WTC11 (cell line): ENCODE measurements around the gene KCNC4. TPM values are rescaled to one million over a fixed set of nuclear protein-coding genes. Genes with fewer than 3 reads are reported as not detected.

Experiments used
- ATAC-seq: fragments of 200-7000 bp; cut with Tn5 transposase; 2 replicates; pipeline ENCODE4 v1.10.0; 2021; ENCODE audit warnings: mild to moderate bottlenecking, moderate library complexity
- CTCF ChIA-PET: fragments of 300-600 bp; sonication (Branson Sonifier 250); formaldehyde crosslinking; loops from one replicate; lab custom pipeline; 2021; ENCODE audit warnings: antibody characterized with exemption; lab: Charles Lee
- POLR2A ChIA-PET: fragments of 350-600 bp; sonication (Branson Sonifier 250); formaldehyde crosslinking; loops from one replicate; lab custom pipeline; 2021; ENCODE audit warnings: antibody characterized with exemption; lab: Charles Lee
- DNase-seq: peaks from one replicate; pipeline ENCODE4 v3.0.0; 2021; ENCODE audit warnings: low spot score
- H3K27ac Mint-ChIP-seq: 2 replicates; pipeline ENCODE4 v1.8.0; 2021; ENCODE audit warnings: mixed read lengths
- H3K27me3 Mint-ChIP-seq: 2 replicates; pipeline ENCODE4 v1.8.0; 2021; ENCODE audit warnings: low read depth, mild to moderate bottlenecking, moderate library complexity, mixed read lengths
- H3K36me3 Mint-ChIP-seq: 2 replicates; pipeline ENCODE4 v1.8.0; 2021; ENCODE audit warnings: mixed read lengths
- H3K4me1 Mint-ChIP-seq: 2 replicates; pipeline ENCODE4 v1.8.0; 2022; ENCODE audit warnings: mixed read lengths
- H3K4me3 Mint-ChIP-seq: 2 replicates; pipeline ENCODE4 v1.8.0; 2021; ENCODE audit warnings: mild to moderate bottlenecking, moderate library complexity, mixed read lengths
- H3K9me3 Mint-ChIP-seq: 2 replicates; pipeline ENCODE4 v1.8.0; 2021; ENCODE audit warnings: mixed read lengths
- ARID4B ChIP-seq: sonication (generic); formaldehyde crosslinking; IDR thresholded peaks from 2 replicates; pipeline ENCODE4 v1.8.0; 2023; ENCODE audit warnings: missing genetic modification reagents, mild to moderate bottlenecking, borderline replicate concordance
- CDX4 ChIP-seq: fragments of 250-450 bp; sonication (Bioruptor Pico); IDR thresholded peaks from 2 replicates; pipeline ENCODE4 v1.9.0; 2021; ENCODE audit warnings: moderate library complexity, mild to moderate bottlenecking, inconsistent platforms, borderline replicate concordance
- E2F4 ChIP-seq: sonication (generic); formaldehyde crosslinking; IDR thresholded peaks from 2 replicates; pipeline ENCODE4 v1.8.1; 2022; ENCODE audit warnings: low read depth, mild to moderate bottlenecking, moderate library complexity, missing genetic modification reagents, borderline replicate concordance
- E2F5 ChIP-seq: sonication (generic); formaldehyde crosslinking; IDR thresholded peaks from 2 replicates; pipeline ENCODE4 v1.8.1; 2022; ENCODE audit warnings: mild to moderate bottlenecking, moderate library complexity, missing genetic modification reagents
- ETV6 ChIP-seq: sonication (generic); formaldehyde crosslinking; IDR thresholded peaks from 2 replicates; pipeline ENCODE4 v1.8.1; 2022; ENCODE audit warnings: mild to moderate bottlenecking, missing genetic modification reagents
- FOXJ3 ChIP-seq: sonication (generic); formaldehyde crosslinking; IDR thresholded peaks from 2 replicates; pipeline ENCODE4 v1.9.0; 2021; ENCODE audit warnings: missing genetic modification reagents, mild to moderate bottlenecking, borderline replicate concordance
- GRHL2 ChIP-seq: fragments of 250-450 bp; sonication (Bioruptor Pico); IDR thresholded peaks from 2 replicates; pipeline ENCODE4 v1.8.0; 2022; ENCODE audit warnings: mild to moderate bottlenecking, moderate library complexity; ENCODE audit not compliant: insufficient replicate concordance, severe bottlenecking
- GTF2I ChIP-seq: fragments of 250-450 bp; sonication (Bioruptor Pico); conservative IDR thresholded peaks from 2 replicates; pipeline ENCODE4 v1.4.0; 2021; ENCODE audit warnings: mild to moderate bottlenecking
- KAT7 ChIP-seq: sonication (generic); formaldehyde crosslinking; IDR thresholded peaks from 2 replicates; pipeline ENCODE4 v1.8.1; 2023; ENCODE audit warnings: missing genetic modification reagents, mild to moderate bottlenecking, borderline replicate concordance
- MLX ChIP-seq: sonication (generic); formaldehyde crosslinking; IDR thresholded peaks from 2 replicates; pipeline ENCODE4 v1.8.1; 2023; ENCODE audit warnings: mild to moderate bottlenecking, missing genetic modification reagents, moderate library complexity
- NFE2L1 ChIP-seq: sonication (generic); formaldehyde crosslinking; IDR thresholded peaks from 2 replicates; pipeline ENCODE4 v1.8.1; 2023; ENCODE audit warnings: missing genetic modification reagents
- NR1H2 ChIP-seq: sonication (generic); formaldehyde crosslinking; IDR thresholded peaks from 2 replicates; pipeline ENCODE4 v1.9.0; 2021; ENCODE audit warnings: mild to moderate bottlenecking, moderate library complexity, missing genetic modification reagents
- PRDM15 ChIP-seq: sonication (generic); formaldehyde crosslinking; IDR thresholded peaks from 2 replicates; pipeline ENCODE4 v1.8.0; 2022; ENCODE audit warnings: missing genetic modification reagents
- PREB ChIP-seq: sonication (generic); formaldehyde crosslinking; IDR thresholded peaks from 2 replicates; pipeline ENCODE4 v1.8.1; 2022; ENCODE audit warnings: mild to moderate bottlenecking, missing genetic modification reagents, moderate library complexity, borderline replicate concordance
- SMAD3 ChIP-seq: sonication (generic); formaldehyde crosslinking; IDR thresholded peaks from 2 replicates; pipeline ENCODE4 v1.8.0; 2022; ENCODE audit warnings: missing genetic modification reagents, mild to moderate bottlenecking, borderline replicate concordance
- TP53 ChIP-seq: sonication (generic); formaldehyde crosslinking; IDR thresholded peaks from 2 replicates; pipeline ENCODE4 v1.8.1; 2023; ENCODE audit warnings: mild to moderate bottlenecking, missing genetic modification reagents
- total RNA-seq: library from RNA; stranded (reverse); gene quantifications from 3 replicates; pipeline ENCODE4 v1.2.3, GENCODE V29; 2021

The KCNC4 gene
- total RNA-seq, 1 experiment from 2014 or later = 19.9 TPM

GRCh38 chr1:110237386-110238152 lies 27.5 kb downstream of the KCNC4 start:
- Mint-ChIP-seq H3K36me3 (peaks cover 19% of the 10 kb centered on the region), H3K27me3 (no peaks in the 10 kb centered on the region), H3K27ac (no peak overlapping the region), H3K4me1 (peaks cover 33% of the 10 kb centered on the region), H3K9me3 (peaks cover 8% of the 10 kb centered on the region)
- DNase-seq = no peak
- ChIA-PET CTCF (interaction anchor here (1.0 to 4.1 kb wide), 4 partner anchors 30 to 75 kb away, joined by 3 to 12 read pairs (median 6); no protein-coding TSS in a partner anchor), POLR2A (interaction anchor here (1.1 to 1.2 kb wide), 2 partner anchors 8 to 101 kb away, joined by 3 to 4 read pairs; partner anchors contain the start of gene RBM15)
- TF ChIP-seq GTF2I (CRISPR knock-in tag) (no peak), ETV6 (CRISPR knock-in tag) (no peak), FOXJ3 (CRISPR knock-in tag) (no peak), PREB (CRISPR knock-in tag) (no peak), NFE2L1 (no peak), GRHL2 (CRISPR knock-in tag) (no peak), E2F4 (no peak)
- TF ChIP-seq, all 79 proteins: peak for 0
- no peak for ATAC-seq
- H3K4me3 Mint-ChIP-seq = no peak overlapping the region

GRCh38 chr1:110239441-110240430 lies 29.6 kb downstream of the KCNC4 start:
- Mint-ChIP-seq H3K4me1 (peaks cover 44% of the 10 kb centered on the region), H3K9me3 (no peaks in the 10 kb centered on the region), H3K27me3 (peaks cover 5% of the 10 kb centered on the region; the same call in 1 of the 2 replicates), H3K4me3 (no peak overlapping the region), H3K27ac (peak overlapping the region; percentile 6), H3K36me3 (peaks cover under 1% of the 10 kb centered on the region; the same call in 1 of the 2 replicates)
- CTCF ChIA-PET = interaction anchor here (1.0 to 6.4 kb wide), 5 partner anchors 32 to 123 kb away, joined by 3 to 31 read pairs (median 7); no protein-coding TSS in a partner anchor
- POLR2A ChIA-PET = no interaction called here
- DNase-seq (no peak), ATAC-seq (no peak)
- TF ChIP-seq CDX4 (CRISPR knock-in tag) (no peak), KAT7 (CRISPR knock-in tag) (no peak), NR1H2 (CRISPR knock-in tag) (no peak), NFE2L1 (no peak), GRHL2 (CRISPR knock-in tag) (no peak), PRDM15 (CRISPR knock-in tag) (no peak), TP53 (CRISPR knock-in tag) (no peak), SMAD3 (CRISPR knock-in tag) (no peak), ARID4B (CRISPR knock-in tag) (no peak), MLX (CRISPR knock-in tag) (no peak), E2F5 (CRISPR knock-in tag) (no peak)
